Subcutaneous adipose tissue (tissue), 4 donors: ENCODE measurements around the gene SLC7A14. TPM values are rescaled to one million over a fixed set of nuclear protein-coding genes. Genes with fewer than 3 reads are reported as not detected.

Experiments used
- CTCF ChIP-seq: fragments of 450-650 bp; IDR thresholded peaks from one replicate; pipeline ENCODE4 v1.5.1; 2016; ENCODE audit warnings: low read depth, mild to moderate bottlenecking, control low read depth, antibody characterized with exemption, moderate library complexity
- total RNA-seq, 4 donors: library from RNA; depleted of rRNA; stranded (reverse); fragments of >200 nt; gene quantifications; one replicate each; pipeline ENCODE4 v1.1.0, GENCODE V29; 2016

Gene SLC7A14
- total RNA-seq, 4 donors from 2014 or later, result not detected

- TF ChIP-seq CTCF, result no peak
Measured at GRCh38 chr3:170471149-170471548, 114.7 kb downstream of the SLC7A14 start.

- no peak for TF ChIP-seq CTCF
Measured at GRCh38 chr3:170470063-170471016, 115.5 kb downstream of the SLC7A14 start.

GRCh38 chr3:170469151-170470062 is 116.5 kb downstream of the SLC7A14 start:
- TF ChIP-seq CTCF, result no peak

- no peak for TF ChIP-seq CTCF
Measured at GRCh38 chr3:170467571-170468147, 118.2 kb downstream of the SLC7A14 start.

GRCh38 chr3:170467007-170467406 is 118.9 kb downstream of the SLC7A14 start:
- no peak for TF ChIP-seq CTCF

GRCh38 chr3:170465955-170466354 is 119.9 kb downstream of the SLC7A14 start:
- TF ChIP-seq CTCF, result no peak

- no peak for TF ChIP-seq CTCF
Measured at GRCh38 chr3:170463011-170463410, 122.9 kb downstream of the SLC7A14 start.
